GM12878 (cell line): ENCODE measurements around the gene NT5C2. TPM values are rescaled to one million over a fixed set of nuclear protein-coding genes. Genes with fewer than 3 reads are reported as not detected.

ENCODE experiments used
- ATAC-seq: fragments of 200-7000 bp; cut with Tn5 transposase; 3 replicates; pipeline ENCODE4 v1.9.1; 2020; ENCODE audit warnings: mild to moderate bottlenecking, moderate library complexity
- BruUV-seq: library from RNA; stranded (reverse); fragments of 400-500 nt; replicated peaks from 2 replicates; lab custom pipeline; 2021; lab: Mats Ljungman, UMichigan
- CTCF ChIA-PET: fragments of 300-600 bp; sonication (Branson Sonifier 250); formaldehyde crosslinking; extraction: SDS; loops from one replicate; lab custom pipeline; 2021; ENCODE audit warnings: inconsistent platforms; lab: Yijun Ruan, JAX
- POLR2A ChIA-PET: fragments of 350-600 bp; formaldehyde crosslinking; extraction: SDS; loops from one replicate; lab custom pipeline; 2021; ENCODE audit warnings: inconsistent platforms; lab: Charles Lee
- RAD21 ChIA-PET: fragments of 300-600 bp; sonication (Branson Sonifier 250); formaldehyde crosslinking; loops from one replicate; lab custom pipeline; 2023; ENCODE audit warnings: antibody characterized with exemption; ENCODE audit not compliant: unreplicated experiment; lab: Charles Lee
- SMC1A ChIA-PET: fragments of 300-600 bp; sonication (Branson Sonifier 250); formaldehyde crosslinking; loops from one replicate; lab custom pipeline; 2023; ENCODE audit not compliant: unreplicated experiment, uncharacterized antibody; lab: Charles Lee
- DNase-seq: peaks from one replicate; pipeline ENCODE4 v3.0.0-alpha.2; 2011; ENCODE audit warnings: low read depth, low spot score
- FAIRE-seq: peaks from 3 replicates; lab custom pipeline; 2011; peaks lifted over from hg19 to GRCh38; lab: Jason Lieb, UNC
- H2AFZ ChIP-seq: 2 replicates; pipeline ENCODE4 v1.6.0; 2011; ENCODE audit warnings: low read depth, low read length, control low read depth; ENCODE audit not compliant: control insufficient read depth
- H3K27ac ChIP-seq: 2 replicates; pipeline ENCODE4 v1.5.1; 2011; ENCODE audit warnings: control low read depth; ENCODE audit not compliant: control insufficient read depth, insufficient read depth
- H3K27me3 ChIP-seq, 2 experiments: replicated peaks in 1 of 2; 2 replicates each; pipeline versions ENCODE4 v1.6.0 to v1.6.1; 2011; ENCODE audit warnings: low read length in 1 of 2; ENCODE audit not compliant: control insufficient read depth in 2 of 2, insufficient read depth in 2 of 2
- H3K36me3 ChIP-seq, 2 experiments: 2 replicates each; pipeline ENCODE4 v1.5.1; 2011; ENCODE audit warnings: low read length in 1 of 2; ENCODE audit not compliant: control insufficient read depth in 2 of 2, insufficient read depth in 2 of 2
- H3K4me1 ChIP-seq: 2 replicates; pipeline ENCODE4 v1.6.1; 2011; ENCODE audit warnings: mild to moderate bottlenecking, low read length, moderate library complexity, mixed read lengths; ENCODE audit not compliant: control insufficient read depth, insufficient read depth
- H3K4me2 ChIP-seq: 2 replicates; pipeline ENCODE4 v1.6.0; 2011; ENCODE audit warnings: control low read depth; ENCODE audit not compliant: control insufficient read depth, insufficient read depth
- H3K4me3 ChIP-seq: fragments of 200-600 bp; sonication (generic); 2 replicates; pipeline ENCODE4 v1.5.1; 2016
- H3K79me2 ChIP-seq: 2 replicates; pipeline ENCODE4 v1.6.0; 2011; ENCODE audit warnings: low read length; ENCODE audit not compliant: control insufficient read depth, insufficient read depth
- H3K9ac ChIP-seq: 2 replicates; pipeline ENCODE4 v1.8.0; 2011; ENCODE audit warnings: low read length, control low read depth, mixed read lengths; ENCODE audit not compliant: control insufficient read depth, insufficient read depth
- H3K9me3 ChIP-seq: replicated peaks from 3 replicates; pipeline ENCODE4 v1.5.1; 2011; ENCODE audit warnings: mild to moderate bottlenecking, low read length; ENCODE audit not compliant: control insufficient read depth, insufficient read depth
- H4K20me1 ChIP-seq: 2 replicates; pipeline ENCODE4 v1.6.0; 2011; ENCODE audit not compliant: control insufficient read depth, insufficient read depth
- GATAD2B ChIP-seq: fragments of 450-650 bp; conservative IDR thresholded peaks from 2 replicates; pipeline ENCODE4 v1.6.1; 2017; ENCODE audit warnings: low read depth, mild to moderate bottlenecking, moderate library complexity
- IKZF1 ChIP-seq: fragments of 450-650 bp; conservative IDR thresholded peaks from 2 replicates; pipeline ENCODE4 v1.6.1; 2017; ENCODE audit warnings: antibody characterized with exemption, mild to moderate bottlenecking
- KAT2A ChIP-seq: conservative IDR thresholded peaks from 2 replicates; pipeline ENCODE4 v1.6.1; 2011; ENCODE audit warnings: low read depth, low read length; ENCODE audit not compliant: control insufficient read depth
- LARP7 ChIP-seq: fragments of 450-650 bp; IDR thresholded peaks from 2 replicates; pipeline ENCODE4 v1.6.1; 2017; ENCODE audit warnings: mild to moderate bottlenecking
- MEF2B ChIP-seq: fragments of 450-650 bp; IDR thresholded peaks from 2 replicates; pipeline ENCODE4 v1.6.1; 2018; ENCODE audit warnings: mild to moderate bottlenecking, moderate library complexity; ENCODE audit not compliant: partially characterized antibody, poor library complexity, severe bottlenecking
- MYC ChIP-seq: IDR thresholded peaks from 2 replicates; pipeline ENCODE4 v1.6.1; 2011; ENCODE audit warnings: mild to moderate bottlenecking, low read length, moderate library complexity, inconsistent platforms; ENCODE audit not compliant: insufficient read depth, insufficient replicate concordance, insufficient read length, severe bottlenecking
- NFYB ChIP-seq: IDR thresholded peaks from 2 replicates; pipeline ENCODE4 v1.6.1; 2011; ENCODE audit warnings: low read depth, mild to moderate bottlenecking, low read length, improper control_type of control experiment, moderate library complexity; ENCODE audit not compliant: insufficient read depth
- PAX5 ChIP-seq: IDR thresholded peaks from 2 replicates; pipeline ENCODE4 v1.6.1; 2011; ENCODE audit warnings: low read depth, low read length, borderline replicate concordance
- PAX8 ChIP-seq: fragments of 450-650 bp; IDR thresholded peaks from 2 replicates; pipeline ENCODE4 v1.6.1; 2017; ENCODE audit warnings: mild to moderate bottlenecking, moderate library complexity
- PML ChIP-seq: IDR thresholded peaks from 2 replicates; pipeline ENCODE4 v1.6.1; 2012; ENCODE audit warnings: low read length, inconsistent platforms
- RB1 ChIP-seq: fragments of 450-650 bp; formaldehyde crosslinking; IDR thresholded peaks from 2 replicates; pipeline ENCODE4 v1.6.1; 2017; ENCODE audit warnings: mild to moderate bottlenecking, borderline replicate concordance
- RBBP5 ChIP-seq: fragments of 200-600 bp; sonication (generic); conservative IDR thresholded peaks from 2 replicates; pipeline ENCODE4 v1.6.1; 2016
- SP1 ChIP-seq: IDR thresholded peaks from one replicate; pipeline ENCODE4 v1.6.1; 2011; ENCODE audit warnings: low read depth, low read length
- STAT3 ChIP-seq: IDR thresholded peaks from 2 replicates; pipeline ENCODE4 v1.6.1; 2011; ENCODE audit warnings: low read depth, low read length, improper control_type of control experiment
- TBL1XR1 ChIP-seq: IDR thresholded peaks from 2 replicates; pipeline ENCODE4 v1.6.1; 2012; ENCODE audit warnings: low read depth, low read length, improper control_type of control experiment
- ZNF217 ChIP-seq: fragments of 450-650 bp; IDR thresholded peaks from 2 replicates; pipeline ENCODE4 v1.6.1; 2017; ENCODE audit warnings: antibody characterized with exemption, mild to moderate bottlenecking
- ZNF622 ChIP-seq: fragments of 450-650 bp; IDR thresholded peaks from 2 replicates; pipeline ENCODE4 v1.6.1; 2017; ENCODE audit warnings: mild to moderate bottlenecking, inconsistent platforms
- WGBS: methylation state at CpG from one replicate; pipeline ENCODE4 v1.1.6; 2016; ENCODE audit warnings: low lambda C conversion rate; ENCODE audit not compliant: insufficient replicate concordance, insufficient coverage; ENCODE audit errors: missing lambda C conversion rate; 5-methylcytosine and 5-hydroxymethylcytosine counted together
- in situ Hi-C: fragments of 300-500 bp; cut with MboI; formaldehyde crosslinking; loops from 9 replicates; pipeline ENCODE4 v1.14.3; 2018; ENCODE audit warnings: mixed read lengths
- intact Hi-C: fragments of 100-400 bp; cut with micrococcal nuclease; formaldehyde crosslinking; loops from one replicate; pipeline ENCODE4 v1.14.2; 2022; ENCODE audit not compliant: unreplicated experiment
- polyA plus RNA-seq, 11 experiments: library from polyadenylated mRNA; depleted of rRNA in 4 of 11; unstranded in 6 of 11; stranded (reverse) in 5 of 11; fragments of >200 nt; fragmentation: Nextera tagmentation in 4 of 11; fragmentation: Illumina TruSeq in 1 of 11; extraction: Ambion mirVana in 4 of 11; extraction: Trizol in 1 of 11; gene quantifications; 1 replicate in 1 of 11; 2 replicates in 10 of 11; pipeline versions ENCODE4 v1.2.1 to v1.2.3, GENCODE V29; 2011 to 2016; ENCODE audit warnings: inconsistent platforms in 2 of 11, missing spikeins in 2 of 11, low read depth in 1 of 11
- total RNA-seq, 4 experiments: library from RNA; depleted of rRNA in 3 of 4; stranded (reverse); fragments of >200 nt in 3 of 4; fragmentation: Illumina TruSeq in 1 of 4; extraction: Trizol in 1 of 4; gene quantifications; 2 replicates each; pipeline versions ENCODE4 v1.2.1 to v1.2.3, GENCODE V29; 2013 to 2021
- TF ChIP-seq, protein P1 (sequence below): IDR thresholded peaks from 2 replicates; pipeline ENCODE4 v1.6.1; 2012; ENCODE audit warnings: low read depth, low read length, improper control_type of control experiment
- TF ChIP-seq, protein P2 (sequence below): fragments of 450-650 bp; IDR thresholded peaks from 2 replicates; pipeline ENCODE4 v1.6.1; 2016; ENCODE audit warnings: mild to moderate bottlenecking
- TF ChIP-seq, protein P3 (sequence below): IDR thresholded peaks from 2 replicates; pipeline ENCODE4 v1.6.1; 2012; ENCODE audit warnings: low read depth, low read length, improper control_type of control experiment

NT5C2 gene
- total and polyA plus RNA-seq, 10 of the 15 experiments (the other 5 are each of a cell fraction or from before 2014, with no cell fraction given) = 15.8 to 70.1 (median 56.0) TPM

DNA sequence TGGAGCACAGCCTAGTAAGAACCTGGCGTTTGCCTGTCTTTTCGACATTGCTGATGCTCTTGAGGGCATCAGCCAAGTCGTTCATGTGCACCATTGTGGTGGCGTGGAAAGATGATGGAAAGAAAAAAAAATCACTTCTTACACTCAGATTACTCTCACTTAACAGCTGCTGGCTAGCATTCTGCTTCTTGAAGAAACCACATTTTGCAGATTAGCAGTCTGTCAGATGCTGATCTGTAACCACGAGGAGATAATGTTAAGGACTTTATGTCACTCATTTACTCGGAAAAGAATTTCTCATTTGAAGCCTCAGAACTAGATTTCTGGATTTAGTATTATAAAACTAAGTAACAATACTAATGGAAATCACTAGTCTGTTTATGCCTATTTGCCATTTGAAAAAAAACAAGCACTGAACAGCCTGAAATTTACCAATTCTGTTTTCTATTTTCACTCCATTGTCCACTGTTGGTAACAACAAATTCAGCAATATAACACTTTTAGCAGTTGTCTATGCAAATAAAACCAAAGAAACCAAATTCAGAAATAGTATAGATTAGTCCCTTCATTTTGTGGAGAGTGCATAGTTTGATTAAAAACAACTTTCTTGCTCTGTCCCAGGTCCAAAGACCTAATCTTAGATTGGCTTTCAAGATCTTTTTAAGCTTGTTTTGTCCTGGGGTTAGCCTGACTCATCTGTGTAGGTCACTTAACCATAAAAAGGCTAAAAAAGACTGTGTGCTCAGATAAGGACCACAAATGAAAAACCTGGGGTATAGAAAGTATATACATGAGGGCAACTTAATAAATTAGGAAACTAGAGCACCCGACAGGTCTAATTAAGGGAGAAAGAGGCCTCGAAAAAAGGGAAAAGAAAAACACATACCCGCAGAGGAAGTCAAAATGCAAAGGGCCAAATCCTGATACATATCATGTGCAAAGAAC lies 67.5 kb downstream of the NT5C2 start:
- peak overlapping the region; percentile 21 for H3K4me3 ChIP-seq
- ChIA-PET SMC1A (interaction anchor here (0.7 to 4.8 kb wide), 7 partner anchors 14 to 208 kb away, joined by 3 to 49 read pairs (median 5); partner anchors contain the start of gene NT5C2), RAD21 (interaction anchor here (0.6 to 6.5 kb wide), 6 partner anchors 9 to 119 kb away, joined by 3 to 67 read pairs (median 3); partner anchors contain the start of gene NT5C2), CTCF (interaction anchor here (0.7 to 4.5 kb wide), 8 partner anchors 10 to 119 kb away, joined by 3 to 15 read pairs (median 6); no protein-coding TSS in a partner anchor), POLR2A (interaction anchor here (0.6 to 6.2 kb wide), 6 partner anchors 12 to 345 kb away, joined by 3 to 31 read pairs (median 6); no protein-coding TSS in a partner anchor)
- no peaks in the 10 kb centered on the region for H3K9me3 ChIP-seq
- H3K27ac ChIP-seq = peak overlapping the region; percentile 67
- in situ Hi-C loops = no loop called here
- no peaks in the 10 kb centered on the region; a peak in 1 of 4 replicates for H3K36me3 ChIP-seq
- TSS peak; percentile 35 for BruUV-seq
- H3K9ac ChIP-seq = no peak overlapping the region
- peak; percentile 96 for ATAC-seq
- no peaks in the 10 kb centered on the region for H3K27me3 ChIP-seq
- H3K79me2 ChIP-seq = peaks cover 7% of the 10 kb centered on the region
- H2AFZ ChIP-seq = no peak overlapping the region
- peak; percentile 88 for FAIRE-seq
- H3K4me1 ChIP-seq = peaks cover 17% of the 10 kb centered on the region
- no peaks in the 10 kb centered on the region for H4K20me1 ChIP-seq
- peak; percentile 87 for DNase-seq
- 5% methylated on average over 9 of the region's 9 CpGs for WGBS
- intact Hi-C loops = loop anchor here (1.0 to 5.0 kb wide), 4 partner anchors 13 to 119 kb away; partner anchors contain the start of gene NT5C2
- H3K4me2 ChIP-seq = peak overlapping the region; percentile 46
- TF ChIP-seq ZNF217 (peak; percentile 88), ZNF622 (no peak), SP1 (no peak), TBL1XR1 (peak; percentile 99), RB1 (no peak), NFYB (no peak), PML (peak; percentile 68), KAT2A (no peak), STAT3 (no peak), GATAD2B (no peak; the same call in 1 of the 2 replicates), PAX8 (no peak), PAX5 (peak; percentile 79; the same call in 1 of the 2 replicates), MEF2B (peak; percentile 97), MYC (no peak), IKZF1 (peak; percentile 88), RBBP5 (no peak), LARP7 (no peak)
- TF ChIP-seq, protein P1, sequence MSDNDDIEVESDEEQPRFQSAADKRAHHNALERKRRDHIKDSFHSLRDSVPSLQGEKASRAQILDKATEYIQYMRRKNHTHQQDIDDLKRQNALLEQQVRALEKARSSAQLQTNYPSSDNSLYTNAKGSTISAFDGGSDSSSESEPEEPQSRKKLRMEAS = no peak
- TF ChIP-seq, protein P2, sequence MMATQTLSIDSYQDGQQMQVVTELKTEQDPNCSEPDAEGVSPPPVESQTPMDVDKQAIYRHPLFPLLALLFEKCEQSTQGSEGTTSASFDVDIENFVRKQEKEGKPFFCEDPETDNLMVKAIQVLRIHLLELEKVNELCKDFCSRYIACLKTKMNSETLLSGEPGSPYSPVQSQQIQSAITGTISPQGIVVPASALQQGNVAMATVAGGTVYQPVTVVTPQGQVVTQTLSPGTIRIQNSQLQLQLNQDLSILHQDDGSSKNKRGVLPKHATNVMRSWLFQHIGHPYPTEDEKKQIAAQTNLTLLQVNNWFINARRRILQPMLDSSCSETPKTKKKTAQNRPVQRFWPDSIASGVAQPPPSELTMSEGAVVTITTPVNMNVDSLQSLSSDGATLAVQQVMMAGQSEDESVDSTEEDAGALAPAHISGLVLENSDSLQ = peak; percentile 86
- TF ChIP-seq, protein P3, sequence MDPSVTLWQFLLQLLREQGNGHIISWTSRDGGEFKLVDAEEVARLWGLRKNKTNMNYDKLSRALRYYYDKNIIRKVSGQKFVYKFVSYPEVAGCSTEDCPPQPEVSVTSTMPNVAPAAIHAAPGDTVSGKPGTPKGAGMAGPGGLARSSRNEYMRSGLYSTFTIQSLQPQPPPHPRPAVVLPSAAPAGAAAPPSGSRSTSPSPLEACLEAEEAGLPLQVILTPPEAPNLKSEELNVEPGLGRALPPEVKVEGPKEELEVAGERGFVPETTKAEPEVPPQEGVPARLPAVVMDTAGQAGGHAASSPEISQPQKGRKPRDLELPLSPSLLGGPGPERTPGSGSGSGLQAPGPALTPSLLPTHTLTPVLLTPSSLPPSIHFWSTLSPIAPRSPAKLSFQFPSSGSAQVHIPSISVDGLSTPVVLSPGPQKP = no peak
